Measurements from ENCODE around the gene MAN1C1. TPM values are rescaled to one million over a fixed set of nuclear protein-coding genes. Genes with fewer than 3 reads are reported as not detected.

The MAN1C1 gene
- total RNA-seq, 1 experiment from 2014 or later, result 9.3 TPM

- Histone ChIP-seq H3K4me2 (ENCODE audit: insufficient read depth, insufficient read length, low read length) (no peak overlapping the region), H3K18ac (ENCODE audit: insufficient read length, low read depth, low read length) (no peak overlapping the region), H3K23me2 (ENCODE audit: insufficient read length, low read depth, low read length, poor library complexity, severe bottlenecking) (no peaks in the 10 kb centered on the region), H4K20me1 (ENCODE audit: control insufficient read depth, insufficient read depth, insufficient read length) (no peaks in the 10 kb centered on the region), H3K23ac (ENCODE audit: insufficient read length, low read depth, low read length) (no peak overlapping the region), H2BK15ac (ENCODE audit: low read depth, low read length) (no peak overlapping the region), H3K14ac (ENCODE audit: insufficient read depth, low read length) (no peak overlapping the region), H3K4me1 (ENCODE audit: insufficient read depth, low read length) (no peaks in the 10 kb centered on the region), H2BK5ac (ENCODE audit: insufficient read length, low read length) (no peak overlapping the region), H3K56ac (ENCODE audit: insufficient read length, low read depth, low read length) (no peak overlapping the region), H4K5ac (ENCODE audit: insufficient read length, low read depth, low read length) (no peak overlapping the region), H3K79me2 (ENCODE audit: insufficient read depth, low read length) (no peaks in the 10 kb centered on the region), H4K8ac (replicated peaks; ENCODE audit: insufficient read length, low read depth, low read length) (no peak overlapping the region), H3T11ph (ENCODE audit: low read length) (no peak overlapping the region), H2AFZ (ENCODE audit: low read length) (no peak overlapping the region), H3K9me3 (ENCODE audit: control insufficient read depth, low read depth, low read length) (no peaks in the 10 kb centered on the region), H3K79me1 (ENCODE audit: insufficient read depth, low read depth, low read length, poor library complexity, severe bottlenecking) (no peaks in the 10 kb centered on the region), H3K4ac (ENCODE audit: low read depth, low read length) (no peak overlapping the region), H2BK12ac (ENCODE audit: insufficient read length, low read depth, low read length) (no peak overlapping the region), H3K27me3 (ENCODE audit: insufficient read depth, low read length) (no peaks in the 10 kb centered on the region), H2BK20ac (ENCODE audit: low read depth, low read length, poor library complexity, severe bottlenecking) (no peak overlapping the region), H2BK120ac (ENCODE audit: low read depth, low read length, poor library complexity, severe bottlenecking) (no peak overlapping the region), H4K91ac (ENCODE audit: insufficient read length, low read depth, low read length) (no peak overlapping the region), H3K9ac (ENCODE audit: extremely low read depth, insufficient read length, low read length) (no peak overlapping the region), H2AK5ac (ENCODE audit: insufficient read length, low read length) (no peak overlapping the region), H3K27ac (ENCODE audit: insufficient read length, low read depth, low read length) (no peak overlapping the region)
- no peak overlapping the region for H3K4me3 Mint-ChIP-seq
- no peaks in the 10 kb centered on the region for H3K9me3 Mint-ChIP-seq
- no peaks in the 10 kb centered on the region for H3K27me3 Mint-ChIP-seq (ENCODE audit: low read depth)
- no peak for DNase-seq
- peak overlapping the region in 1 of 3 experiments; percentile 10; a peak in 2 of 7 replicates for H3K27ac Mint-ChIP-seq
- WGBS (ENCODE audit: extremely low coverage, insufficient read length, low lambda C conversion rate), result no CpG with 5 or more reads among the region's 4 CpGs
- no peak for TF ChIP-seq CTCF (conservative IDR thresholded peaks at IDR 0.05)
- peaks cover 35 to 45% of the 10 kb centered on the region in 2 experiments for H3K4me1 Mint-ChIP-seq
- H3K36me3 Mint-ChIP-seq (ENCODE audit: insufficient read depth in 1 of 3, low read depth in 3 of 3), result peaks cover 0 to 2% (median 0%) of the 10 kb centered on the region in 3 experiments; a peak in 3 of 7 replicates
Measured at GRCh38 chr1:25773441-25774125, 157.0 kb downstream of the MAN1C1 start.
